NB4 (cell line): ENCODE data around the gene ZDHHC7.

ENCODE experiments used
- CTCF ChIP-seq: IDR thresholded peaks from one replicate; pipeline ENCODE4 v1.5.1; 2012; ENCODE audit warnings: low read depth, low read length
- MAX ChIP-seq: IDR thresholded peaks from 2 replicates; pipeline ENCODE4 v1.6.1; 2011; ENCODE audit warnings: low read depth, low read length
- POLR2A ChIP-seq: IDR thresholded peaks from 2 replicates; pipeline ENCODE4 v1.6.1; 2011; ENCODE audit warnings: mild to moderate bottlenecking; ENCODE audit not compliant: insufficient read length; ENCODE audit errors: extremely low read depth

GRCh38 chr16:84933774-84934631, 77.3 kb downstream of the ZDHHC7 start:
- no peak for TF ChIP-seq CTCF
- no peak for TF ChIP-seq POLR2A
- no peak for TF ChIP-seq MAX
